ENCODE results near the gene ARHGAP22. TPM values are rescaled to one million over a fixed set of nuclear protein-coding genes. Genes with fewer than 3 reads are reported as not detected.

The ARHGAP22 gene
- polyA plus RNA-seq, 1 donor from 2014 or later, result 0.15 TPM

GRCh38 chr10:48478980-48479811, 125.7 kb downstream of the ARHGAP22 start:
- H4K20me1 ChIP-seq (ENCODE audit: insufficient read depth), result no peaks in the 10 kb centered on the region
- no peaks in the 10 kb centered on the region for H3K36me3 ChIP-seq (ENCODE audit: insufficient read depth, low read length)
- no peaks in the 10 kb centered on the region for H3K9me2 ChIP-seq (ENCODE audit: insufficient read depth, low read length)
- no peak overlapping the region for H3K4me3 ChIP-seq (ENCODE audit: low read length)
- no peaks in the 10 kb centered on the region for H3F3A ChIP-seq (ENCODE audit: insufficient read depth, low read length, poor library complexity, severe bottlenecking)
- H3K27ac ChIP-seq (ENCODE audit: low read length), result no peak overlapping the region
- no peaks in the 10 kb centered on the region for H3K79me2 ChIP-seq (replicated peaks; ENCODE audit: insufficient read depth, low read length)
- H3K9ac ChIP-seq (ENCODE audit: low read length), result no peak overlapping the region
- no peak overlapping the region for H3K4me2 ChIP-seq (ENCODE audit: low read length)
- TF ChIP-seq MXI1 (conservative IDR thresholded peaks at IDR 0.05; ENCODE audit: poor library complexity, severe bottlenecking), result no peak
- no peak for TF ChIP-seq SMC3 (conservative IDR thresholded peaks at IDR 0.05; ENCODE audit: poor library complexity)
- TF ChIP-seq RAD21 (conservative IDR thresholded peaks at IDR 0.05), result no peak
- no peak for TF ChIP-seq EP300 (conservative IDR thresholded peaks at IDR 0.05; ENCODE audit: poor library complexity, severe bottlenecking)
- TF ChIP-seq REST (IDR thresholded peaks at IDR 0.05; ENCODE audit: borderline replicate concordance), result no peak
- TF ChIP-seq POLR2AphosphoS5 (IDR thresholded peaks at IDR 0.05), result no peak
- no peak for TF ChIP-seq EZH2 (IDR thresholded peaks at IDR 0.05; ENCODE audit: borderline replicate concordance, insufficient read depth, low read length, poor library complexity, severe bottlenecking)
- TF ChIP-seq CTCF (IDR thresholded peaks at IDR 0.05; ENCODE audit: poor library complexity, severe bottlenecking), result no peak
- no peak for TF ChIP-seq TAF1 (IDR thresholded peaks at IDR 0.05; ENCODE audit: low read depth)
- no peaks in the 10 kb centered on the region for H3K9me3 ChIP-seq (ENCODE audit: low read length)
- no peak overlapping the region for H2AFZ ChIP-seq (ENCODE audit: low read depth, low read length)
- H3K27me3 ChIP-seq (ENCODE audit: insufficient read depth, low read depth, low read length), result no peaks in the 10 kb centered on the region

GRCh38 chr10:48478469-48478868, 126.4 kb downstream of the ARHGAP22 start:
- TF ChIP-seq EZH2 (IDR thresholded peaks at IDR 0.05; ENCODE audit: borderline replicate concordance, insufficient read depth, low read length, poor library complexity, severe bottlenecking) (no peak), TAF1 (IDR thresholded peaks at IDR 0.05; ENCODE audit: low read depth) (no peak), MXI1 (conservative IDR thresholded peaks at IDR 0.05; ENCODE audit: poor library complexity, severe bottlenecking) (no peak), CTCF (IDR thresholded peaks at IDR 0.05; ENCODE audit: poor library complexity, severe bottlenecking) (no peak)

More at GRCh38 chr10:48478469-48478868, 126.4 kb downstream of the ARHGAP22 start:
- Histone ChIP-seq H3K9me3 (ENCODE audit: low read length) (no peaks in the 10 kb centered on the region), H3K27ac (ENCODE audit: low read length) (no peak overlapping the region), H3K79me2 (replicated peaks; ENCODE audit: insufficient read depth, low read length) (no peaks in the 10 kb centered on the region), H3K36me3 (ENCODE audit: insufficient read depth, low read length) (no peaks in the 10 kb centered on the region), H3K9me2 (ENCODE audit: insufficient read depth, low read length) (no peaks in the 10 kb centered on the region), H3K9ac (ENCODE audit: low read length) (no peak overlapping the region), H3K4me3 (ENCODE audit: low read length) (no peak overlapping the region), H3K27me3 (ENCODE audit: insufficient read depth, low read depth, low read length) (no peaks in the 10 kb centered on the region), H3F3A (ENCODE audit: insufficient read depth, low read length, poor library complexity, severe bottlenecking) (no peaks in the 10 kb centered on the region), H4K20me1 (ENCODE audit: insufficient read depth) (no peaks in the 10 kb centered on the region), H2AFZ (ENCODE audit: low read depth, low read length) (no peak overlapping the region), H3K4me2 (ENCODE audit: low read length) (no peak overlapping the region)

Measured in neural cell (in vitro differentiated cells).